Activated CD4-positive, CD25-positive, alpha-beta regulatory T cell (primary cell): ENCODE measurements around the gene ETS1.

Source experiments
- DNase-seq, 4 experiments: peaks; one replicate each; lab custom pipeline; 2025; lab: John Stamatoyannopoulos, UW

The ETS1 gene

GRCh38 chr11:128434411-128434810, 152.9 kb downstream of the ETS1 start:
- DNase-seq = no peak

GRCh38 chr11:128432926-128433325, 154.4 kb downstream of the ETS1 start:
- DNase-seq = no peak

- DNase-seq = no peak
These were observed 155.4 kb downstream of the ETS1 start for GRCh38 chr11:128431931-128432330.

GRCh38 chr11:128428935-128429334, 158.4 kb downstream of the ETS1 start:
- no peak for DNase-seq

GRCh38 chr11:128424851-128425285, 162.5 kb downstream of the ETS1 start:
- DNase-seq = no peak

GRCh38 chr11:128424271-128424711, 163.1 kb downstream of the ETS1 start:
- no peak for DNase-seq

GRCh38 chr11:128422576-128423370, 164.6 kb downstream of the ETS1 start:
- DNase-seq = peak; percentile 45 to 71 (median 60)

GRCh38 chr11:128421577-128422330, 165.6 kb downstream of the ETS1 start:
- DNase-seq = no peak

GRCh38 chr11:128420951-128421350, 166.4 kb downstream of the ETS1 start:
- DNase-seq = no peak

GRCh38 chr11:128420265-128420664, 167.1 kb downstream of the ETS1 start:
- DNase-seq = no peak

- no peak for DNase-seq
These were observed 168.2 kb downstream of the ETS1 start for GRCh38 chr11:128419012-128419767.

- no peak for DNase-seq
These were observed 169.6 kb downstream of the ETS1 start for GRCh38 chr11:128417607-128418324.

- DNase-seq = no peak
These were observed 170.4 kb downstream of the ETS1 start for GRCh38 chr11:128416976-128417375.

GRCh38 chr11:128415539-128415938, 171.8 kb downstream of the ETS1 start:
- no peak for DNase-seq

- no peak for DNase-seq
These were observed 174.2 kb downstream of the ETS1 start for GRCh38 chr11:128412847-128413791.

GRCh38 chr11:128411812-128412211, 175.5 kb downstream of the ETS1 start:
- no peak for DNase-seq

- DNase-seq = no peak
These were observed 176.2 kb downstream of the ETS1 start for GRCh38 chr11:128411150-128411549.

GRCh38 chr11:128409476-128409875, 177.9 kb downstream of the ETS1 start:
- DNase-seq = no peak
